ENCODE results near the gene IFI16.
"Not testable (repeated sequence)": the region's sequence is repeated elsewhere in the genome, so short reads cannot be mapped to it uniquely, and the experiment has no call there.

IFI16 gene

DNA sequence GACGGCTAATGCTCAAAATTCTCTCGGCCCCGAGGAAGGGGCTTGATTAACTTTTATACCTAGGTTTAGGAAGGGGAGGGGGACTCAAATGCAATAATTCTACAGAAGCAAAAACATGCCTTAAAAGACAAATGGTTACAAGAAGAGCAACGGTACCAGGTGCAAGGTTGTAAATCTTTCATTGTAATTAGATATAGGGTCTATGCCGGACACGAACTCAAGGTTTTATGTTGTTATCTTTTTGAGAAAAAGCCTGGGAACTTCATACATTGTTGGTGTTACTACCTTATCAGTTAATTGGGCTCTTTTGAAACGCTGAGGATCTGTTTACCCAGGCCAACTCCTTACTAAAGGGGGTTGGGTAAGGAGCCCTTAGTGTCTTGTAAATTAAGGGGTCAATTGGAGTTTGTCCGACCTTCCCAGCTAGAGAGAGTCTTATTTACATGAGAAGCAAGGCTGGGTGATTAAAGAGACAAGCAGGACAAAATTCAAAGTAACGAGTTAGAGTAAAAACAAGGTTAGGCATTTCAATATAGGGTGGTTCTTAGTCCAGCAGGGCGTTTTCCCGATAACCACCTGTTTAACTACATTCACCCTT is 3.4 kb upstream of the IFI16 start:
- in situ Hi-C loops (cut with MboI; ENCODE audit: low sequenced_read_pairs), result not testable (repeated sequence)

DNA sequence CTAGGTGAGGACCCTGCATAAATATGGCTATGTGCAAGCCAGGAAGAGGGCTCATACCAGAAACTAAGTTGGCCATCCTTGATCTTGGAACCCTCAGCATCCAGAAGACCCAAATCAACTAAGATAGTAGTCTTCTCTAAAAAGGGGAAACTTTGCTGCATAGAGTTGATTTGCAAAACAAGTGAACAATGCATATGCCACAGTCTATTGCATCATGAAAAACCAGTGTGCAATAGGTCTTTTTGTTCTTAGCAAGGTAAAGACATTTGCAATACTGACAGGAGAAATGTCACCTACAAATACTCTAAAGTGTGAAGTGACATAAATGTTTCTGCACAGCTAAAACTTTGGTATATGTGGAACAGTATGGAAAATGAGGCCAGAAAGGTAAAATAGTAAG is 2.0 kb upstream of the IFI16 start:
- in situ Hi-C loops (cut with MboI; ENCODE audit: low sequenced_read_pairs), result no loop called here

DNA sequence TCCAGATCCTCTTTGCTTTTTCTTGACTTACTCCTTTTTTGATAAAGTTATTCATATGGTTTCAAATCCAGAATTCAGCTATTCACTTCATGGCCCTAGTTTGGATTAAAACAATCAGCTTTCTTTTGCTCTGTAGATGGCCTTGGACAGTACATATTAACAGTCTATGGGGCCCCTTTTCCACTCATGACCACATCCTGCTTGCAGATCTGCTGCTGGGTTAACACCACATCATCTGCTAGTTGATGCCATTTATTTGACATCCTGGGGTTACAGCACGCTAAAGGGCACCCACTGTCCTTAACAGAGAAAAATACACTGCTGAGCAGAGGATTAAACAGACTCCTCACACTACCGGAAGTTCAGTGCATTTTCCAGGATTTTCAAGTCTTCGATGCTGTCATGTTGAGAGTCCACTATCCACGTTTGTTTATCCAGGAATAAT is 941 bp upstream of the IFI16 start:
- in situ Hi-C loops (cut with MboI; ENCODE audit: low sequenced_read_pairs), result no loop called here

DNA sequence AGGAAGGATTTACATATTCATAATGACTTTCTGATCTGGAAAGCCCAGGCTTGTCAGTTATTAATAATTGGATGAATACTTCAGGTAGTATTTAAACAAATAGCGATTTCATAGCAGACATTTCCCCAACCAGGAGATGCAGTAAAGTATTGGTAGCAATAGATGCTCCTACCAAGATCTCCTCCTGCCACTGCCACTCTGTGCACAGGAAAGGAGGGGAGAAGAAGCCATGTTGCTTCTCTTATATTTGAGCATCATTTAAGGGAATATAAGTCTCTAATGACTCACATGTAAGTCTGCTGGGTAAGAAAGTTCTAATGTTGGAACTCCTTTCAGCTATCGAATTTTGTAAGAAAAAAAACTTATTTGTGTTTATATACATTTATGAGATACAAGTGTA is 420 bp upstream of the IFI16 start:
- in situ Hi-C loops (cut with MboI; ENCODE audit: low sequenced_read_pairs), result no loop called here

DNA sequence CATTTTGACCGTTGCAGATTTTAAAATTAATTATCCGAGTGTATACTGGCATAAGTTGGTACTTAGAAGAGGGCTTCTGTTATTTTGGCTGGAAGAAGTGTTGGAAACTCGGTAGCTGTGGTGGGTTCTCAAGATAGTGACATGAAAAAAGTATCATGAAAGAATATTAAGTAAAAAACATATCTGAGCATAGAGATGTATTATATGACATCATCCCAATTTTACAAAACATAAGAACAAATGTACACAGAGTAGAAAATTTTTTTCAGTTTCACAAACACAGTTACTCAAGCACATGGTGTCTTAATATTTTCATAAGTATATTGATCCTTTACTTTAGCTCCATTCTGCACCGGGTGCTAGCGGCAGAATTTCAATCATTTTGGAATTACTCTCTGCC is 684 bp downstream of the IFI16 start:
- in situ Hi-C loops (cut with MboI; ENCODE audit: low sequenced_read_pairs), result no loop called here

DNA sequence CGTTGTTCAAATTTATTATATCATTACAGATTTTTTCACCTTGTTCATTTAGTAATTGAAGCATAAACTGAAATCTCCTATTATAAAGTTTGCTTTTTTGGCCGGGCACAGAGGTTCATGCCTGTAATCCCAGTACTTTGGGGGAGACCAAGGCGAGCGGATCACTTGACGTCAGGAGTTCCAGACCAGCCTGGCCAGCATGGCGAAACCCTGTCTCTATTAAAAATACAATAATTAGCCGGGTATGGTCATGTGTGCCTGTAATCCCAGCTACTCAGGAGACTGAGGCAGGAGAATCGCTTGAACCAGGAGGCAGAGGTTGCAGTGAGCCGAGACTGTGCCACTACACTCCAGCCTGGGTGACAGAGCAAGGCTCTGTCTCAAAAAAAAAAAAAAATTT is 1.3 kb downstream of the IFI16 start:
- in situ Hi-C loops (cut with MboI; ENCODE audit: low sequenced_read_pairs), result not testable (repeated sequence)

DNA sequence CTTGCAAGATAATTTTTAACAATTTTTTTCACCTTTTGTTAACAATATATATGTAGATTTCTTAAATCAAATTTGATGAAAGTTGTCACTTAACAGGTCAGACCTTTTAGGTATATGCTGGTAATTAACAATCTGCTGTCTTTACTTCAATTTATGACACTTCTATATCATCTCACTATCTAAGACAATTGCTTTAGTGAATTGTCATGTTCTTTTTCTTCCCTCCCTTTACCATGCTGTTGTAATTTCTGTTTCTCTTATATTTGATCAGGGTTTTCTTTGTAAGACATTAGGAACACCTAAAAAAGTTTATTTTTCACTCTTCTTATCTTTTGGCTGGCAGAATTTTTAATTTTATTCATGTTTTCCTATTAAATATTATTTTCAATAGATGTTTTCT is 2.0 kb downstream of the IFI16 start:
- in situ Hi-C loops (cut with MboI; ENCODE audit: low sequenced_read_pairs), result no loop called here

DNA sequence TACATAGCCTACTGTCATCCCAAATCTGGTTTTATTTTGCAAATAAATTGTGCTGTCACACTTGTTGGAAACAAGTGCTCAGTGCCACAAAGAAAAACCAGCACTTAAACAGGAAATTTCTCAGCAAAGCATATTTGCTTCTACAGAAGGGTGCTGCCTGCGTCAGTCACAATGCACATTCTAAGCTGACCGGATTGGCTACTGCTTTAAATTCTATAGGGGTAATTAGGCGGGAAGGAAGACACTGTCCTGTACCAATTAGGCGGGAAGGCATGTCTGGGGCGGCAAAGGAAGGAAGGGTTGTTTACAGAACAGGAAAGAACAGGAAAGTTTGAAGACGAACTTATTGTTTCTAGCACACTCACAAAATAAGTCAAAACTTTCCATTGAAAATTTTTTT is 2.8 kb downstream of the IFI16 start:
- in situ Hi-C loops (cut with MboI; ENCODE audit: low sequenced_read_pairs), result no loop called here

DNA sequence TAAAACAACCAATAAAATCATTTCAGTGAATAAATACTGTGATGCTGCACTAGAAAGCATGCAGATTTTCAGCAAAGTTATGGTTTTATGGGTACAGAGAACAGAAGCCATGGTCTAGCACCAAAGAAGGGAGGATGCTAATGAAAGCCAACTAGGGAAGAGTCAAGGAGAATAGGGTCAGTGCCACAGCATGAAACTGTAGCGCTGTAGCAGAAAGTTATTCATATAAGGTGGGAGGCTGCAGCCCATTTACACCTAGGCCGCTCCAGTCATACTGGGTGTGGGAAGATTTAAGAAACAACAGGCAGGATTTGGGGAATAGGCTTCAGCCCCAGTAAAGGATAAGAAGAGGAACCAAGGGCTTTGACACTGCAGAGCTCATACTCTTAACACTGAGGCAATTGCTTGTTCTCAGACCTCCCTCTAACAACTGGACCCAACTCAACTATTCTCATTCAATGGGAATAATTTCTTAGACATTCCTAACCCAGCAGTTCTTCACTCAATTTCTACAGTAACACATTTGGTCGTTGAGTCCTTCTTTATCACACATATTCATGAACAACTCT is 4.4 kb downstream of the IFI16 start:
- in situ Hi-C loops (cut with MboI; ENCODE audit: low sequenced_read_pairs), result no loop called here

DNA sequence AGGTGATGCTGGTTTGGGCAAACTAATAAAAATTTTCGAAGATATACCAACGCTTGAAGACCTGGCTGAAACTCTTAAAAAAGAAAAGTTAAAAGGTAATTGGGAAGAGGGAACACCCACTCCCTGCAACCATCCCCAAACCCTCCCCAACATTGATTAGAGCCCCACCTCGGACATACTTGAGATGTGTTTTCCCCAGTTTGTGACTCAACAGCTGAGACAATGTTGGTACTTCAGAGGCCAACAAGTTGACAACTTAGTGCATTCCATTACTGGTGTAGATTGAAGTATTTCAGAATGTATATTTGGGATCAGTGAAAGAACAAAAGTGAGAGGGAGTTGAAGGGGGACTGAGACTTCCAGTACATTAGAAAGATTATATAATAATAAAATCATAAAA is 5.1 kb downstream of the IFI16 start:
- in situ Hi-C loops (cut with MboI; ENCODE audit: low sequenced_read_pairs), result no loop called here

DNA sequence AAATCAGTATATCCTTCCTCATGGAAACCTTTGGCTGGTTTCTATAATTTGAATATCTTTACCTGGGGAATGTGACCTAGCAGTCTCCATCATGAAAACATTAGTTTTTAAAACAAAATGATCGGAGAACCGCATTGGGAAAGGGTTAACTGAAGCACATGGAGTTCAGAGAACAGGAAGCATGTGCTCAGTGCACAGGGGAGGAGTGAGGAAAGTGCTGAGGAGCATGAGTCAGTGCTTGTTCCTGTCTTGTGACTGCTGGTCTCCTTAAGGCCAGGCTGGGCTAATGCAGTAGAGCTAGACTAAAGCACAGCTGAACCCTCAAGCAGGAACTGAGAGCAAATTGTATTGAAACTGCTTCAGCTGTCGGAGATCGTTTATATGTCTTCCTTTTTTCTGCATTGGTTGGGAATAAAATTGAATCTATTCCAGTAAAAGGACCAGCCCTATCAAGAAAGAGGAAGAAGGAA is 5.8 kb downstream of the IFI16 start:
- in situ Hi-C loops (cut with MboI; ENCODE audit: low sequenced_read_pairs), result no loop called here

DNA sequence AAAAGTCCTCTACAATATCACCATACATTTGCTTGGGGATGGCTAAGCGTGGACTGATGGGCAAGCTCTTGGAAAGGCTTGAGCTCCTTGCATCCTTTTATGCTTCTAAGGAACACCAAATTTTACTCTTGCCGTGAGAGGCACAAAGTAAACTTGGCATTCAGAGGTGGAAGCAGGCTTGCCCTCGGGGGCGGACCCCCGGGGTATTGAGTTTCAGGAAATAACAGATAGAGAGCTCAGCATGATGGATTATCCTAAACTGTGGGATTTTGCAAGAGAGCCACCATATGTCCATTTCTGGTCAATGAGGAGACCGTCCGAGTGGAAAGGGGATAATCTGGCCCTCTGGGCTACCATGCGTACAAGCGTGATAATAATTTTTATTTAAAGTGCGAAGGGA is 14.0 kb downstream of the IFI16 start:
- in situ Hi-C loops (cut with MboI; ENCODE audit: low sequenced_read_pairs), result no loop called here

DNA sequence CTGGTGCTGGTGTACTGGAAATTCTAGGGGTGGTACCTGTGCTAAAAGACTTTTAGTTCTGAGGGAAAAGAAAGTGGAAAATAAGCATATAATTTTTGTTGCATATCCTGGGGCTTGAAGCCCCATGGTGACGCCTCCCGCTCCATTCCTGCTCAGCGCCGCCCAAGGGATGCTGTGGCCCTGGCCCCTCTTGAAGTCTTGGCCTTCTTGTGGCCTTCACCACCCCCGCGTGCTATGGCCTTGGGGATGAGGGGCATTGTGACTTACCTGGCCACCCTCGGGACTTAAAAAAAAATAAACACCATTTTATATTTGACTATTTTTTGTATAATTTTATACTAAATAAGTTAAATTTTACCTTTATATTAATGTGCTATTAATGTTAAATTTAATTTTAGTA is 15.3 kb downstream of the IFI16 start:
- in situ Hi-C loops (cut with MboI; ENCODE audit: low sequenced_read_pairs), result no loop called here

DNA sequence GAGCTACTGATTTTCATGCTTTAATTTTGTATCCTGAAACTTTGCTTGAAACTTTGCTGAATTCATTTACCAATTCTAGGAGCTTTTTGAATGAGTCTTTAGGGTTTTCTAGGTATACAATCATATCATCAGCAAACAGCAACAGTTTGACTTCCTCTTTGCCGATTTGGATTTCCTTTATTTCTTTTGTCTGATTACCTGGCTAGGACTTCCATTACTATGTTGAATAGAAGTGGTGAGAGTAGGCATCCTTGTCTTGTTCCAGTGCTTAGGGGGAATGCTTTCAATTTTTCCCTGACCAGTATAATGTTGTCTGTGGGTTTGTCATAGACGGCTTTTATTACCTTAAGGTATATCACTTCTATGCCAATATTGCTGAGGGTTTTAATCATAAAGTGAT is 17.1 kb downstream of the IFI16 start:
- in situ Hi-C loops (cut with MboI; ENCODE audit: low sequenced_read_pairs), result not testable (repeated sequence)

DNA sequence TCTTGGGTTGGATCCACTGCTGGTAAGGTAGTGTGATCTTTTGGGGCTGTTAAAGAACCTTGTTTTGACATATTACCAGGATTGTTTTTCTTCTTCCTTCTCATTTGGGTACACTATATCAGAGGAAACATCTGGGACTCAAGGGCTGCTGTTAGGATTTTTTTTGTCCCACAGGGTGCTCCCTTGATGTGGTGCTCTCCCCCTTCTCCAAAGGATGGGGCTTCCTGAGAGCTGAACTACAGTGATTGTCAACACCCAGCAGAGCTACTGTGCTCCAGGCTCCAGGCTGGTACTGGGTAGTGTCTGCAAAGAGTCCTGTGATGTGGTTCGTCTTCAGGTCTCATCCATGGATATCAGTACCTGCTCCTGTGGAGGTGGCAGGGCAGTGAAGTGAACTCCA is 20.6 kb downstream of the IFI16 start:
- in situ Hi-C loops (cut with MboI; ENCODE audit: low sequenced_read_pairs), result no loop called here

DNA sequence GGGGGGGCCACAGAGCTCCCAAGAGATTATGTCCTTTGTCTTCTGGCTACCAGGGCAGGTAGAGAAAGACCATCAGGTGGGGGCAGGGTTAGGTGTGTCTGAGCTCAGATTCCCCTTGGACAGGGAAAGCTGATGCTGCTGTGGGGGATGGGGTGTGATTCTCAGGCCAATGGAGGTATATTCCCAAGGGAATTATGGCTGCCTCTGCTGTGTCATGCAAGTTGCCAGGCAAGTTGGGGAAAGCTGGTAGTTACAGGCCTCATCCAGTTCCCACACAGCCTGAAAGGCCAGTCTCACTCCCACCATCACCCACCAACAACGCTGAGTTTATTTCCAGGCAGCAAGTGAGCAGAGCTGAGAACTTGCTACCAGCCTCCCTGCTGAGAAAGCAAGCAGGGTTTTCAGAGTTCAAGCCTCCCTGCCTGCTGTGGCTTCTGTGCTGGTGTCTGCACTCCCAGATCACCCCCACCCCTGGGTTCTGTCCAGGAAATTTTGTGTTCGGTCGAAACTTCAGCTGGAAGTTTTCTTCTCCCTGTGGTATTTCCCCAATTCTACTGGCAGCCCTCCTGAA is 21.3 kb downstream of the IFI16 start:
- in situ Hi-C loops (cut with MboI; ENCODE audit: low sequenced_read_pairs), result no loop called here

DNA sequence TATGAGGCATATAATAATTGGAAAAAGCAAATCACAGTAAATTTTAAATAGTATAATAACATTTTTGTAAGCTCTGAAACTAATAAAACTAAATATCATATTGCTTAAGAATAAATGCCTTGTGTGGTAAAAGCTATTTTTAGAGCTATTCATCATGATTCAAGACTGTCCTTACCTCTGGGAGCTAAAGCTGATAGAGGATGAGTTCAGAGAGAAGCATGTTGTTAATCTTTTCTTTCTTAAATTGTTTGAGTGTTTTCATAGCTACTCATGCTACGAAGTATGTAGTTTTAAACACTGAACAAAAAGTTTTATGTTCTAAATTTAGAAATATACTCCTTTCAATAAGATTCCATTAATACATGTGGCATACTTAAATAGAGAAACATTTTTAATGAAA is 30.5 kb downstream of the IFI16 start:
- in situ Hi-C loops (cut with MboI; ENCODE audit: low sequenced_read_pairs), result no loop called here

DNA sequence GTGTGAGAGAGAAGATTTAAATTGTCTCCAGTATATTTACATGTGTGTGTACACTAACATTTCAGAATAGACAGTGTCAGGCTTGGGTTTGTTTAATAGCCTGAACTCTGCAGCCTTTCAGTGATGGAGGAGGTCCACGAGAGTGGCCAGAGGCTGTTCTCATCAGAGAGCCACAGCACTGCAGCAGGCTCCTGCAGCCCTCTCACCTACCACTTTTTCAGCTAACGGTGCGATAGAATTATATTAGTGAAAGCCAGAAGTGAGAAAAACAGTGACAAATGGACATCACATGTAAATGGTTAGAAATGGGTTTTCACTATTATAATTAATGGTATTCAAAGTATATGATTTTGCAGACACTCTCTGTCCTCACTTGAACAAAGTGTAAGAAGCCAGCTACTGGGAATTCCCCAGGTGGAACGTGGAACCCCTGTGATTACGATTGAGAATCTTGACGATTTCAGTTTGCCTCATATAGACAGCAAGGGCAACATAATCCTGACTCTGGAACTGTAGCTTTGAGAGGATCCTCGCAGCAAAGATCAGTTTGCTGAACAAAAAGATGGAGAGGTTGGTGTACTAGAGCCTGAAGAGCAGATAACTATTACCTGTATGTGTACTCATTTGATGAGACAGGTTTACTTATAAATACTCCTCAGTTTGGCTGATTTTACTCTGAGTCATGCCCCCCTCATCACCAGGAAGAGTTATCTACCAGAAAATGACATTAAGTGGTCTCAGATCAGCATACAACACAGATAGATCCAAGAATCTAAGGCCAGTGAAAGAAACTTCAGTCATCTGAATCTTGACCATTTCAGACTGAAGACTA is 31.4 kb downstream of the IFI16 start:
- in situ Hi-C loops (cut with MboI; ENCODE audit: low sequenced_read_pairs), result no loop called here

DNA sequence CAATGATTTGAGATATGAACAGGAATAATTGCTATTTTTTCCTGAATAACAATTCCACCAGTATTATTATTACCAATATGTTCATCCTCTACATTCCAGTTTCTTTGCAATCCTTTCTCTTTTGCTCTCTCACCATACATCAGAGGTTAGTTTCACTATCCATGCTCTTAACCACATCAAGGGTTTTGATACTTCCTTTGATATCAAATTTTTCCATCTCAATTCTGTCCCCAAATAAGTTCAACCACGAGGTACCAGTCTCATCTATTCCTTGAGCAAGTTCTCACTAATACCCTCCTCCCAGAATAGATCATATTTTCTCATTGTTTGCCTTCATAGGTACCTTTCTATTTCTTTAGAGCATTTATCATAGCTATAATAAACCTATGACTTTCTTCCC is 36.8 kb downstream of the IFI16 start:
- in situ Hi-C loops (cut with MboI; ENCODE audit: low sequenced_read_pairs), result not testable (repeated sequence)

DNA sequence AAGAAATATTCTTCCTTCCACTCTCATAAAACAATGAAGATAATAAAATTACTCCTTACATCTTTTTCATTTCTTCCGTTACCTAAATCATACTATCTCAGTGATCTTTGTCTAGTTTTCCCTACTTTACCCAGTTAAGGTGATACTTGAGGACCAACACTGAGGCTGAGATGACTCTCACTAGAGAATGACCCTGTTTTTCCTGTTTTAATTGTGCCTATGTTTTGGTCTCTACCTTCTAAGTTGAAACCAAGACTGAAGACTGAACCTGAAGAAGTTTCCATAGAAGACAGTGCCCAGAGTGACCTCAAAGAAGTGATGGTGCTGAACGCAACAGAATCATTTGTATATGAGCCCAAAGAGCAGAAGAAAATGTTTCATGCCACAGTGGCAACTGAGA is 41.7 kb downstream of the IFI16 start:
- in situ Hi-C loops (cut with MboI; ENCODE audit: low sequenced_read_pairs), result no loop called here

DNA sequence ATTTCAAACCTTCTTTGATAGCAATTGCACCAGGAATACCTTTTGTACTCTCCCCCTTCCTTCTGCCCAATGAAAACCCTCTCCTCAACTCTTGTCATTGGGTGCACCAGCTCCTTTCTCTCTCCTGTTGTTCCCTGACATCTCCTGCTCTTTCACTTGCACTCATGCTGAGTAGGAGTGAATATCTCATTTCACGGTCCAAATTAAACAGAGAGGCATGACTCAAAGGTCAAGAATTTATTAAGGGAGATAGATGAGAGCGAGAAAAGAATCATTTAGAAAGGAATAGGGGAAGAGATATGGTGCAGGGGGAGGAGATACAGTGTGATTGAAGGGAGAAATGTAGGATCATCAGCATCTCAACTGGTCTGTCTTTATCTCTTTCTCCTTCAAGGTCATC is 44.7 kb downstream of the IFI16 start:
- in situ Hi-C loops (cut with MboI; ENCODE audit: low sequenced_read_pairs), result no loop called here

DNA sequence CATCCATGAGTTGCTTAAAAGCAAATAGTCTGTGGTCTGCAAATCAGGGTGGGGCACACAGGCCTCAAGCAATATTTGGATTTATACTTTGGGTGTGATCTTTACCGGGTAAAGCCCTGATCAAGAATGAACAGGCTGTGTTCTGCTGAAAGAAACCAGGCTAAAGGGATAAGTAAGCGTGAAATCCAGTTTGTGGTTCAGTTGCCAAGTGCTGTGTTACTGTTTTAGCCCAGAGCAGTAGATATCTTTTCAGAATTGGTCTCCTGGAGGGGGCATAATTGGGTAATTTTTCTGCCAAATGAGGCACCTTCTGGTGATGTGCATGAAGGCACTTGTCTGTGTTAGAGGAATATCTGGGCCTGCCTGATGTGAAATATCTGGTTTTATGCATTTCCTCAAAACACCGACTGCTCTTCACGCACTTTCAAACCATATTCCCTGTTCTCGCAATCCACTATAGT is 45.5 kb downstream of the IFI16 start:
- in situ Hi-C loops (cut with MboI; ENCODE audit: low sequenced_read_pairs), result no loop called here

Measured in HL-60/S4 (cell line).